HEK293 (cell line): ENCODE data around the gene RASL11A.

Source experiments
- CTCF ChIA-PET: fragments of 350-600 bp; formaldehyde crosslinking; extraction: SDS; loops from one replicate; lab custom pipeline; 2021; ENCODE audit warnings: antibody characterized with exemption; lab: Yijun Ruan, JAX
- POLR2A ChIA-PET: fragments of 300-600 bp; formaldehyde crosslinking; extraction: SDS; loops from one replicate; lab custom pipeline; 2020; ENCODE audit warnings: antibody characterized with exemption, inconsistent platforms; lab: Yijun Ruan, JAX
- H3K27ac ChIP-seq: fragments of 200-500 bp; sonication (Bioruptor generic); 2 replicates; pipeline ENCODE4 v1.5.1; 2014; ENCODE audit warnings: low read depth, low read length, control low read depth, inconsistent platforms; ENCODE audit errors: extremely low read depth
- H3K36me3 ChIP-seq, 2 experiments: fragments of 200-500 bp in 1 of 2; sonication (Bioruptor generic) in 1 of 2; 1 replicate in 1 of 2; 2 replicates in 1 of 2; pipeline ENCODE4 v1.5.1; 2014 to 2017; ENCODE audit warnings: inconsistent platforms in 2 of 2, low read length in 2 of 2; ENCODE audit not compliant: control insufficient read depth in 2 of 2, insufficient read depth in 1 of 2
- H3K4me1 ChIP-seq: fragments of 200-500 bp; sonication (Bioruptor generic); 2 replicates; pipeline ENCODE4 v1.5.1; 2014; ENCODE audit warnings: mild to moderate bottlenecking, low read length, inconsistent platforms; ENCODE audit not compliant: control insufficient read depth, insufficient read depth
- H3K4me3 ChIP-seq: 2 replicates; pipeline ENCODE4 v1.5.1; 2011; ENCODE audit warnings: low read depth, mild to moderate bottlenecking, control low read depth, low read length, moderate library complexity
- H3K9me3 ChIP-seq: fragments of 200-500 bp; sonication (Bioruptor generic); 2 replicates; pipeline ENCODE4 v1.5.1; 2014; ENCODE audit warnings: low read depth, low read length, inconsistent platforms; ENCODE audit not compliant: control insufficient read depth, insufficient read depth
- BCL11A ChIP-seq: fragments of 450-650 bp; formaldehyde crosslinking; IDR thresholded peaks from 2 replicates; pipeline ENCODE4 v1.5.1; 2016; ENCODE audit warnings: low read depth, missing biosample characterization, missing genetic modification characterization
- BCL6B ChIP-seq: fragments of 450-650 bp; formaldehyde crosslinking; IDR thresholded peaks from 2 replicates; pipeline ENCODE4 v1.5.1; 2017; ENCODE audit warnings: missing biosample characterization, missing genetic modification characterization
- GLIS1 ChIP-seq: fragments of 450-650 bp; formaldehyde crosslinking; IDR thresholded peaks from 2 replicates; pipeline ENCODE4 v1.5.1; 2016; ENCODE audit warnings: missing biosample characterization, missing genetic modification characterization
- KLF17 ChIP-seq: fragments of 450-650 bp; formaldehyde crosslinking; IDR thresholded peaks from 2 replicates; pipeline ENCODE4 v1.5.1; 2016; ENCODE audit warnings: missing biosample characterization, missing genetic modification characterization
- KLF9 ChIP-seq: fragments of 450-650 bp; formaldehyde crosslinking; IDR thresholded peaks from 2 replicates; pipeline ENCODE4 v1.5.1; 2016; ENCODE audit warnings: missing biosample characterization, missing genetic modification characterization, low read depth
- REST ChIP-seq: fragments of 450-650 bp; formaldehyde crosslinking; IDR thresholded peaks from 2 replicates; pipeline ENCODE4 v1.5.1; 2016; ENCODE audit warnings: missing biosample characterization, missing genetic modification characterization
- SP7 ChIP-seq: fragments of 450-650 bp; formaldehyde crosslinking; IDR thresholded peaks from 2 replicates; pipeline ENCODE4 v1.5.1; 2016; ENCODE audit warnings: missing biosample characterization, missing genetic modification characterization
- ZFP37 ChIP-seq: fragments of 450-650 bp; formaldehyde crosslinking; IDR thresholded peaks from 2 replicates; pipeline ENCODE4 v1.5.1; 2016; ENCODE audit warnings: missing biosample characterization, missing genetic modification characterization
- ZNF112 ChIP-seq: fragments of 450-650 bp; formaldehyde crosslinking; IDR thresholded peaks from 2 replicates; pipeline ENCODE4 v1.5.0; 2017; ENCODE audit warnings: missing biosample characterization, missing genetic modification characterization
- ZNF140 ChIP-seq: fragments of 450-650 bp; formaldehyde crosslinking; IDR thresholded peaks from 2 replicates; pipeline ENCODE4 v1.5.1; 2016; ENCODE audit warnings: missing biosample characterization, missing genetic modification characterization
- ZNF155 ChIP-seq: fragments of 450-650 bp; formaldehyde crosslinking; IDR thresholded peaks from 2 replicates; pipeline ENCODE4 v1.5.1; 2016; ENCODE audit warnings: missing biosample characterization, missing genetic modification characterization
- ZNF175 ChIP-seq: fragments of 450-650 bp; formaldehyde crosslinking; IDR thresholded peaks from 2 replicates; pipeline ENCODE4 v1.5.1; 2016; ENCODE audit warnings: missing biosample characterization, missing genetic modification characterization
- ZNF184 ChIP-seq: fragments of 450-650 bp; IDR thresholded peaks from 2 replicates; pipeline ENCODE4 v1.5.1; 2018; ENCODE audit warnings: missing biosample characterization, mild to moderate bottlenecking, missing genetic modification characterization
- ZNF274 ChIP-seq, 2 experiments: fragments of 200-500 bp in 1 of 2; fragments of 450-650 bp in 1 of 2; sonication (Bioruptor generic) in 1 of 2; formaldehyde crosslinking in 1 of 2; IDR thresholded peaks; 2 replicates each; pipeline versions ENCODE4 v1.5.1 to v1.6.1; 2014 to 2016; ENCODE audit warnings: borderline replicate concordance in 1 of 2, inconsistent platforms in 1 of 2, low read length in 1 of 2, missing biosample characterization in 1 of 2, missing genetic modification characterization in 1 of 2
- ZNF280C ChIP-seq: fragments of 450-650 bp; formaldehyde crosslinking; IDR thresholded peaks from 2 replicates; pipeline ENCODE4 v1.5.1; 2016; ENCODE audit warnings: missing biosample characterization, missing genetic modification characterization
- ZNF335 ChIP-seq: fragments of 450-650 bp; formaldehyde crosslinking; conservative IDR thresholded peaks from 2 replicates; pipeline ENCODE4 v1.5.1; 2016; ENCODE audit warnings: missing biosample characterization, missing genetic modification characterization
- ZNF394 ChIP-seq: fragments of 450-650 bp; formaldehyde crosslinking; IDR thresholded peaks from 2 replicates; pipeline ENCODE4 v1.5.1; 2016; ENCODE audit warnings: missing biosample characterization, missing genetic modification characterization, mild to moderate bottlenecking, moderate library complexity, borderline replicate concordance
- ZNF416 ChIP-seq: fragments of 450-650 bp; formaldehyde crosslinking; IDR thresholded peaks from 2 replicates; pipeline ENCODE4 v1.5.1; 2016; ENCODE audit warnings: missing biosample characterization, missing genetic modification characterization
- ZNF544 ChIP-seq: fragments of 450-650 bp; formaldehyde crosslinking; IDR thresholded peaks from 2 replicates; pipeline ENCODE4 v1.5.0; 2017; ENCODE audit warnings: missing biosample characterization, missing genetic modification characterization
- ZNF629 ChIP-seq: fragments of 450-650 bp; formaldehyde crosslinking; IDR thresholded peaks from 2 replicates; pipeline ENCODE4 v1.5.1; 2017; ENCODE audit warnings: missing biosample characterization, missing genetic modification characterization
- ZNF639 ChIP-seq: fragments of 450-650 bp; formaldehyde crosslinking; IDR thresholded peaks from 2 replicates; pipeline ENCODE4 v1.5.1; 2016; ENCODE audit warnings: missing biosample characterization, missing genetic modification characterization
- ZNF76 ChIP-seq: fragments of 450-650 bp; formaldehyde crosslinking; IDR thresholded peaks from 2 replicates; pipeline ENCODE4; 2016; ENCODE audit warnings: low read depth, missing biosample characterization, missing genetic modification characterization, borderline replicate concordance
- ZNF768 ChIP-seq: fragments of 450-650 bp; formaldehyde crosslinking; IDR thresholded peaks from 2 replicates; pipeline ENCODE4 v1.5.1; 2018; ENCODE audit warnings: missing biosample characterization, mild to moderate bottlenecking, missing genetic modification characterization
- ZNF777 ChIP-seq: fragments of 450-650 bp; formaldehyde crosslinking; IDR thresholded peaks from 2 replicates; pipeline ENCODE4 v1.5.1; 2017; ENCODE audit warnings: missing biosample characterization, missing genetic modification characterization, borderline replicate concordance
- ZSCAN30 ChIP-seq: fragments of 450-650 bp; IDR thresholded peaks from 2 replicates; pipeline ENCODE4 v1.5.1; 2018; ENCODE audit warnings: missing biosample characterization, mild to moderate bottlenecking, missing genetic modification characterization, moderate library complexity

RASL11A gene

GRCh38 chr13:27309967-27310598 is 39.5 kb downstream of the RASL11A start:
- H3K27ac ChIP-seq, result no peak overlapping the region
- CTCF ChIA-PET, result interaction anchor here (0.6 to 1.4 kb wide), 3 partner anchors 28 to 307 kb away, joined by 3 read pairs; no protein-coding TSS in a partner anchor
- no peak overlapping the region for H3K4me3 ChIP-seq
- H3K4me1 ChIP-seq, result no peaks in the 10 kb centered on the region
- TF ChIP-seq ZNF629 (0 out of 2 replicates have a peak, but pooled peaks have one; percentile 33), KLF17 (tag by site-specific recombination) (0 out of 2 replicates have a peak, but pooled peaks have one; percentile 22), ZNF335 (tag by site-specific recombination) (0 out of 2 replicates have a peak, but pooled peaks have one; percentile 10), ZNF175 (tag by site-specific recombination) (no peak), ZNF394 (tag by site-specific recombination) (0 out of 2 replicates have a peak, but pooled peaks have one; percentile 19), ZFP37 (no peak), SP7 (tag by site-specific recombination) (0 out of 2 replicates have a peak, but pooled peaks have one; percentile 16), GLIS1 (tag by site-specific recombination) (peak; percentile 44), ZNF639 (tag by site-specific recombination) (0 out of 2 replicates have a peak, but pooled peaks have one; percentile 43)
- no peaks in the 10 kb centered on the region for H3K9me3 ChIP-seq
- POLR2A ChIA-PET, result no interaction called here
- H3K36me3 ChIP-seq, result no peaks in the 10 kb centered on the region

GRCh38 chr13:27310946-27311345 is 40.3 kb downstream of the RASL11A start:
- no peaks in the 10 kb centered on the region for H3K9me3 ChIP-seq
- no peaks in the 10 kb centered on the region for H3K4me1 ChIP-seq
- CTCF ChIA-PET, result no interaction called here
- H3K27ac ChIP-seq, result no peak overlapping the region
- POLR2A ChIA-PET, result no interaction called here
- H3K36me3 ChIP-seq, result no peaks in the 10 kb centered on the region
- no peak overlapping the region for H3K4me3 ChIP-seq
- TF ChIP-seq ZNF416 (tag by site-specific recombination) (no peak), ZNF274 (IDR thresholded peaks at IDR 0.05; ENCODE audit: low read length) (no peak), ZNF274 (tag by site-specific recombination; IDR thresholded peaks at IDR 0.05; ENCODE audit: borderline replicate concordance) (no peak), ZNF76 (tag by site-specific recombination) (no peak), ZNF280C (no peak), REST (no peak), BCL11A (tag by site-specific recombination) (no peak), ZNF768 (no peak), ZSCAN30 (tag by site-specific recombination) (no peak), KLF9 (tag by site-specific recombination) (no peak), ZNF544 (tag by site-specific recombination) (no peak), ZNF184 (tag by site-specific recombination) (no peak), ZNF155 (tag by site-specific recombination) (no peak), BCL6B (tag by site-specific recombination) (no peak), ZNF112 (no peak), ZNF140 (tag by site-specific recombination) (no peak), ZNF777 (tag by site-specific recombination) (no peak), GLIS1 (tag by site-specific recombination) (no peak)
